GM21825 (cell line): ENCODE data around the gene LAMC2.
"Not testable (repeated sequence)": the region's sequence is repeated elsewhere in the genome, so short reads cannot be mapped to it uniquely, and the experiment has no call there.

ENCODE experiments used
- ATAC-seq: cut with Tn5 transposase; IDR thresholded peaks from one replicate; pipeline ENCODE4 v1.9.1; 2021; ENCODE audit warnings: mild to moderate bottlenecking, moderate library complexity; ENCODE audit not compliant: unreplicated experiment

The LAMC2 gene

DNA sequence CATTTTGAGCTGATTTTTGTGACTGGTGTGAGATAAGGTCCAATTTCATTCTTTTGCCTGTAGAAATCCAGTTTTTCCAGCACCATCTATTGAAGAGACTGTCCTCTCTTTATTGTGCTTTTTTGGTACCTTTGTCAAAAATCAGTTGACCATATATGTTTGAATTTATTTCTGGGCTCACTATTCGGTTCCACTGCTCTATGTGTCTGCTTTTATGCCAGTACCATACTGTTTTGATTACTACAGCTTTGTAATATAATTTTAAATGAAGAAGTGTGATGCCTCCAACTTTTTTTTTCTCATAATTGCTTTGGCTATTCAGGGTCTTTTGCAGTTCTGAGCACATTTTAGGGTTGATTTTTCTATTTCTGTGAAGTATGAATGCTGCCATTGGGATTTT is 69.0 kb downstream of the LAMC2 start:
- no peak for ATAC-seq

DNA sequence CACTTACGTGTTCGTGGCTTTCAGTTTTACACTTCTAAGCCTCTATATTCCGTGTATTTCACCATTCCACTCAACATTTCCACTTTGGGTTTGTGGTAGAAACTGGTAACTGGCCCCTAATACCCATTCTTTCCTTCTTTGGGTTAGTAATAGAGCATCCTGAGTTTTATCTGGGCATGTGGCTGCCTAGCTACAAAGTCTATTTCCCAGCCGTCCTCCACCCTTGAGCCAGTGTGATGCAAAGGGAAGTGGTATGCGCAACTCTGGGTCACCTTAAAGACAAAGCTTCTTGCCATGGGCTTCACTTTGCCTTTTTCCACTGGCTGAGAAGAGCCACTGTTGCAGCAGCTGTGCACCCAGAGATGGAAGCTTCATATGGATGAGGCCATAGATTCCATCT is 73.9 kb downstream of the LAMC2 start:
- no peak for ATAC-seq

DNA sequence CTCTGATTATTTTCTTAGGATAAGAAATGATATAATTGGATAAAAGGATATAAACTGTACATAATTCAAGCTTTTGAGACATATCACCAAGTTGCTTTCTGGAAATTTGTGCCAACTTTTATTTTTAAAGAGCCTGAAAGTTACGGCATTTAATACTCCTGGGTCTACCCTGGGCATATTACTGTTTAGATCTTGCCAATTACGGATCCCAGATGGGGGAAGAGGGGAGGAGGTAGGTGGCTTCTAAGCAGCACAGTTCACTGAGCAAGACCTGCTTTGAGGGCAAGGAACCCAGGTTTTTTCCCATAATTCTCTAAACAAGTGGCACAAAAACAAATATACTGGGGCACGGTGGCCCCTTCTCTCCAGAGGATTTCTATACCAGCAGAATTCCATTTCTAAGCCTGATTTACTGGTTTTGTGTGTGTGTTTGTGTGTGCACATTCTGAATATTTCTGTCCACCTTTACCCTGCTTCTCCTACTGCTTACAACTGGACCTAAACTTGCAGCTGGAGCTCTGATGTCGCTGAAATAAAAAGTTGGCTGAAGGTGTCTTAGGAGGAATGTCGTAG is 76.7 kb downstream of the LAMC2 start:
- no peak for ATAC-seq

DNA sequence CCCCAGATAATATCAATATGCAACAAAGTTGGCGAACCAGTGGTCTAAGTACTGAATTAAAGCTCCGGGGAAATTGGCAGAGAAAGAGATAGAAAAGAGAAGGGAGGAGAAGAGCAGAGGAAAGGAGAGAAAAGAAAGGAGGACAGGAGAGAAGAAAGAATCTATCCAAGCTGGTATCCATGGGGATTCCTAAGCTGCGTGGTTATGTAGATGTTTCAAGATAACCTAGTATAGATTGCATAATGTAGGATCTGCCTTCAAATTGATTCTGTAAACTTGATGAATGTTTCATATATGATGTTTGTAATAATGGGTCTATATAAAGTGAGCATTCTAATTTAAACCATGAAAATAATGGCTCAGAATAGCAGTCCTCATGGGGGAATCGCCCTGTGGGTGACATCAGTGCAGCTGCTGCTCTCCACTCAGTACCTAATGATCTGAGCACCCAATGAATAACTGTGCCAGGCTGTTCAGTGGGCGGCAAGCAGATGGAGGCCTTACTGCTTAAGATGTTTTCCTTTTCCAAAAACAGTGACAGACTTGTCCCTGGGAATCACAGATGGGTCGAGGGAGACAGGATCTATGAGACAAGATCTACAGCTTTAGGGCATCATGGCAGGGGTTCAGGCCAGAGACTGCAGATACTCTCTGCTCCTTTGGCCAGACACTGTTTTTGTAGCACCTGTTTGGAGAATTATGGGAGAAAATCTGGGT is 78.0 kb downstream of the LAMC2 start:
- no peak for ATAC-seq

DNA sequence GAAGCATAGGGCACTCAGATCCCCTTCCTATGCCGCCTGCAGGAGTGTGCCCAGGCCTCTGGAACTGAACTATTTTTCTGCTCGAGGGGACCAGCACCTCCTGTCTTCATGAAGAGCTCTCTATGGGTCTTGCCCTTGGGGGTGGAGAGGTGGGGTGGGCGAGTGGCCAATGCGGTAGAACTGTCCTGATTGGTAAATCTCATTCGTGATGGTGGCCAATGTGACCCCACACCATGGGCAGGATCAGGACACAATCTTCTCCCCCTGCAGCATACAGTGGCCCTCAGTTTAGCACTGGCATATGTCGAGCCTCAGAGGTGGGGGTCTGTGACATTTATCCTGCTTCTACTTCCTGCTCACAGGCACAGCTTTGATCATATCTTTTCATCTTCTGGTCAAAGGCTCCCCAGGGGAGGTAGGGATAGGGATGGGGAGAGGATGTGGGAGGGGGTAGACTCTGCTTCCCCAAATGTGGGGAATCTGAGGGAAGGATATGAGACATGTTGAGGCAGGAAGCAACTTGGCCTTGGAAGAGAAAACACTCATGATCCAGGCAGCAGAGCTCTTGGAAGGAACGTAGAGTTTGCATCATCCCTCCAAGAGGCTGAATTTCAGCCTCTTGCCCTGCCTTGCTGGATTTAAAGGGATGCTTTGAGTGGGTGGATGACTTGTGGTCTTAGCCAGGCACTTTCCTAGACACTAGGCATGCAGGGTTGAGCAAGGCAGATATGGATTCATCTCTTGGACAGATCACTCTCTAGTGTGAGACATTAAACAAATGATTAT is 81.8 kb downstream of the LAMC2 start:
- no peak for ATAC-seq

DNA sequence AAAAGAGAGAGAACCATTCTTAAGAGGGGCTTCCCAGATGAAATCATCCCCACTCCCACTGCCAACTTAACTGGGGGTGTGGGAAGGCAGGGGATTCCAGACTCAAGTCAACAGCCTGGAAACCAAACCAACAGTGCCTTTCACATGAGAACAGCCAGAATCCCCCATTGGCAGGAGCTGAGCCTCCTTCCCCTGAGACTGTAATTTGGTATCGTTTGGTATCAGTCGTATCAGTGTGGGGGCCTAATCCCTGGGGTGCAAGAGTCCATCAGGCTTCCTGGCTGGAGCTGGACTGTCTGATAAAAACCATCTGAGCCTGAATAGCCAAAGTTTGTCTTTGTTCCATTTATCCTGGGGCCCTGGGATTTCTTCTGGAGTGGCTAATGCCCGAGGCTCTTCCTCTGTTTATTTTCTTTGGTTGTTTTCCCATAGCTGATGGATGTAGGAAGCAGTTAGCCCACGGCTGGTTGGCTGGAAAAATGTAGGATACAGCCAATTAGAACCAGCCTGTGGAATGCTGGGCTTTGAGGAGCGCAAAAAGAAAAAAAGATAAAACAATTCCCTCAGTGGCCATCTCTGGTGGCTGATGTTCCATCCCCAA is 84.6 kb downstream of the LAMC2 start:
- no peak for ATAC-seq

DNA sequence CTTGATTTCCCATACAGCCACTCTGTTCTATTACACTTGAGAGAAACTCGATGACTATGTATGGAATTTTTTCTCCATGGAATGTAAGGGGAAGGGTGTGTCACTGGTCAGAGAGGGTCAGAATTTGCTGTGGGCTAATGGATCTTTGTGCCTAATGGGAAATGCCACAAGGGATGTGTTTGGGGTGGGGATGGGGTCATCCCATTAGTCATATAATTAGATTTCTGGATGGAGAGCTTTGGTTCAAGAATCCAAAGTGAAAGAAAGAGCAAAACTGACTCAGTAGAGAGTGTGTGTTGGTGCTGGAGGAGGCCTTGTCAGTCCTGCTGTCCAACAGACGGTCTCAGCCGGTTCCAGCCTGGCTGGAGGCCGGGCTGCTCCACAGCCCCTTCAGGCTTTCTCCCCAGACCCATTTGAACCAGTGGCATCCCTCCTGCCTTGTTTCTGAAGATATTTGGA is 86.4 kb downstream of the LAMC2 start:
- no peak for ATAC-seq

DNA sequence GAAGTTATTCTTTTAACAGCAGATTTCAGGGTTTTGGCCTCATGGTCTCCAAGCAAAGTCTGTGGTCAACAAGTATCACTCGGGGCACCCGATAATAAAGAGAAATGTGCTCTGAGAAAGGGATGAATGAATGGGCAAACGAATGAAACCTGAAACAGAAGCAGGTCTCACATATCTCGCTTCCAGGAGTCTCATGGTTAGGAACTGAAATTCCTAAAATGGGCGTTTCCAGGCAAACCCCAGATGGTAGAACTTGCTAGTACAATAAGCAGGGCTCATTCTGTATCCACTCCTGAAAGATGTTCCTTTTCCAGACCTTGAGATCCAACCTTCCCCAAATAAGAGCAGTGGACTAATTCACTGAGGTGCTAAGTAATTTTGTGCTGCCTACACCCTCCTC is 87.2 kb downstream of the LAMC2 start:
- no peak for ATAC-seq

DNA sequence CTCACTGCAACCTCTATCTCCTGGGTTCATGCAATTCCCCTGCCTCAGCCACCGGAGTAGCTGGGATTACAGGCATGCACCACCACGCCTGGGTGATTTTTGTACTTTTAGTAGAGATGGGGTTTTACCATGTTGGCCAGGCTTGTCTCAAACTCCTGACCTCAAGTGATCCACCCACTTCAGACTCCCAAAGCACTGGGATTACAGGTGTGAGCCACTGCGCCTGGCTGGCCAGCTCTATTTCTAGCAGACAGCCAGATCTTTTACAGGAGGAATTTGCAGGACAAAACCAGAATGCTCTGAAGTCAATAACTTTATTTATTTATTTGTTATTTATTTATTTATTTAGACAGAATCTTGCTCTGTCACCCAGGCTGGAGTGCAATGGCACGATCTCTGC is 87.9 kb downstream of the LAMC2 start:
- not testable (repeated sequence) for ATAC-seq

DNA sequence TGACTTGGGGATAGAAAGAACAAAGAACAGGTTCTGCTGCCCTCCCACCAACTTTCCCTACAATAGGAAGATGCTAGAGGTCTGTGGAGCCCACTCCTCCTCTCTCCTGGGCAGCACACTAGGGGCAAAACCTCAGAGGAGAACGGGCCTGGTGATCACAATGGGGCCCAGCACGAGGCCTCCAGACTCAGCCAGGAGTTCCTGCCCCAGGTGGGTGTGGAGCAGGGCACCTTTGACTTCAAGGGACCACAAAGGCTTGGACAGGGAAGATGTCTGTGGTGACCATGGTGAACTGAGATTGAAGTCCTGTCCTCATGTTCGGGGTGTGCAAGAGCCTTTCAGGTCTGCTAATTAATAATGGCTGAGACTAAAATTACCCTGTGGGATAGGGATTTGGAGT is 88.8 kb downstream of the LAMC2 start:
- ATAC-seq = no peak

DNA sequence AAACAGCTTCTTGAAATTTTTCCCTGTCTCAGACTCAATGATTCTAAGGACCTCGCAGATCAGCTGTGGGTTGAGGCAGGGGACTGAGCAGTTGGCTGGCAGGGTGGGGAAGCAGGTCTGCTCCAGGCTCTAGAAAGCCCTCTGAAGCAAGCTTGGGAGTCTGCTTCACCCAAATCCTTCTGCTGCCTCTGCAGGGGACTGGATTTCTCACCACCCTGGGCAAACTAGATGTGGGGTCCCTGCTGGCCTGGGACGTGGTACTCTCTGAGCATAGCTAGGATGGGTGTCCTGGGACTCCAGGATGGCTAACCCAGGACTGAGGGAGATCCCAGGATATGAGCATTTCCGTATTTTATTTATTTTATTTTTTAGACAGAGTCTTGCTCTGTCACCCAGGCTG is 89.3 kb downstream of the LAMC2 start:
- no peak for ATAC-seq

DNA sequence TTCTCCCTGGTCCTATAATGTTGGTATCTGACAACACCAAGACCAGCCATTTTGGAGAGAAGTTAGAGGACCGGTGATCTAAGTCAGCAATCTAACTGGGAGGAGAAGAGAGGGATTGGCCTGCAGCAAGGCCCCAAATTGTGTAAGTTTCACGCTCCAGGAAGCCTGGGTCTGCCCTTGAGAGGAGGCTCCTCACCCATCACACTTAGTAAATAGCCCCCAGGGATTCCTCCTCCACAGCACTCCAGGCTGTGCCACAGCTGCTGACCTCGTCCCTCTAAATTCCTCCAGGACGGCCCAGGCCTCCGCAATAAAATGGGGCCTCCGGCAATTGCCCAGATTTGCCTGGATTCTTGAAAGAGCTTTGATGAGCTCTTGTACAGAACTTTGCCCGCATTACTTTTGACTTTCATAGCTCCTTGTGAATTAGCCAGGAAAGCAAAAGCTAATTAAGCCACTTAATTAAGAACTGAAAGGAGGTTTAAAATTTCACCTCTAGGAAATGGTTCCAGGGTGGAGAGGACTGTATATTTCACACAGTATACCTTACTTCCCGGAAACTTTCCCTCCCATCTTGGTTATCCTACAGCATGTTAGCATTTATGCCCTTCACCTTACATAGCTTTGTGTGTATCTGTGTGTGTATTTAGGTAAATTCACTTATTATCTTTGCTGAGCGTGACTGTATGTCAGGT is 90.5 kb downstream of the LAMC2 start:
- no peak for ATAC-seq

DNA sequence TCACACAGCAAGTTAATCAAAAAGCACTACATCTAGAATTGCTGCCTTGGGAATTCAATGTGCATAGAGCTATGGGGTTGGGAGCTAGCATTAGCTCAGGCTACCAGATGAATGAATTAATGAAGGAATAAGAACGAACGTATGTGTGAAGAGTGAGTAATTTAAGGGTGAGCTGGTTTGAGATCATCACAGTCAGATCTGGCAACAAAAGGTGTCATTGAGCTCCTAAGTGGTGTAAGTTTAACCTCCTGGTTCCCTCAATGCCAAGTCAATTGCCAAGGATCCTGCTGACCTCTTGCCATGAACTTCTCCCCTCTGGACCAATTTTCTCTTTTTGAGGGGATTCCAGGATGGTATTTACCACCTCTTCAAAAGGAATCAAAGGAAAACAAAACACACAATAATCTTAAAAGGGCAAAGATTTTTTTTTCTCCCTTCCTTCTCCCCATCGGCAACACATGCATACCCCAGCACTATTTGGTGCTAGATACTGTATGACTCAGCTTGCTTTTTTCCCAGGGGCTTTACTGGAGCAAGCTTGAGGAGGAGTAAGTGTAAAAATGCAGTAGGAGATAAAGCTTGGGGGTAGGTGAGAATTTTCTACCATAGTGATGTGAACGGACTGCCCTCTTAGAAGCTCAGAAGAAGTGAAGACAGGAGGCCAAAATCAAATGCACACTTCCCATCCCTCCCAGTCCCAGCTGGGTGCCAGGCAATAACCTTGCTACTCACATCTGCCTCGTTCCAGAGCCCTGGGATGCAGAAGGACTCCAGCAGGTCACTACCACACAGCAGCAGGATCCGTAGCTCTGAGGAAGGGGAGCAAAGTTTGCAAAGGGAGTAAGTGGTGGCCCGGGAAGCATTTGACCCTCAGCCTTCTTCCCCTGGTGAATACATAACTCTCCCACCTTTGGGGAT is 92.0 kb downstream of the LAMC2 start:
- no peak for ATAC-seq

DNA sequence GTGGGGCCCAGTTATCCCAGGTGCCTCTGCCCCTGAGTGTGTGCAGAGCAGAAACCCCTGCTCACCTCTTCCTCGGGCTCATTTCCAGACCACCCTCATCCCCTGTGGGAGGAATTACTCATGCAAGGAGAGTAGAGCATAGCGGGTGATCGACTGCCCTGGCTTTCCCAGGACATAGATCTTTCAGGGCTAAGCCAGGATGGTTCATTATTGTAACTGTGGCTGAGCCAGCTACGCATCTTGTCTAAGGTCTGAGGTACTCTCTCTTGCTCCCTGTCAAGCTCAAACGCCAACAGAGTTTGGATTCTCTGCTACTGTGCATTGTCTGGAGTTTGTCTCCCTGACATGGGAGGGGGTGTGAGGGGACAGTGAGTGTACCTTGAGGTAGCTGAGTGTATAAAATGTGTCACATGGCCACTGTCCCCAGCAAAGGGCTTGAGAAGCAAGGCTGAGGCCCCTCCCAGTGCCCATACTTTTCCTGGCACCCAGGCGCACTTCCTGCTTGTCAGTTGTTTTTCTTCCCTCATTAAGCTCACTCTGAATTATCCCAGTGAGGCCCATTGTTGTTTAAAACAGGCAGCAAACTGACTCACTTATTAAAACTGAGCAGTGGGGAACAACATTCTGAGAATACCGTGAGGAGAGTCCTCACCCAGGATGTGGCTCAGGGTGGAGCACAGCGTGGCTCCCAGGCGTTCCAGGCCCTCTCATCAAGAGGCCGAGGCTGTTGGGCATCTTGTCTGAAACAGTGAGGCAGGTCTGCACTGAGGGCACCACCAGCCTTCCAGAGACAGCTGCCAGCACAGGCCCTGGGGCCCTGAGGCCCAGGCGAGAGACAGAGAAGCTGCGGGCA is 92.9 kb downstream of the LAMC2 start:
- ATAC-seq = no peak

DNA sequence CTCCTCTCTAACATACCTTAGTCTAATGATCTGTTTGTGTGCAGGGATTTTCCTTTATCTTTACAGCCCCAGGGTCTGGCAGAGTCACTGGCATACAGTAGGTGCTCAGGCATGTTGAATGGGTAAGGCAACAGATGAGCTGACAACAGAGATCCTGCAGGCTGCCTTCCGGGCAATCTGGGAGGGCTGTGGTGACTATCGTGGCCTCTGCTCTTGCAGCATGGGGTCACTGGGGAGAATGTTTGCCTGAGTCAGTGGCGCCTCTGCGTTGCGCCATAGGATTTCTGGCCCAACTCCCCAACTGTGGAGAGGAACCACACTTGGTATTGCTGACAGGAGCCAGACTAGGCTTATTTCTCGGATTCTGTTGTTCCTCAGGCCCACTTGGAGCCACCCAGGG is 93.8 kb downstream of the LAMC2 start:
- ATAC-seq = no peak

DNA sequence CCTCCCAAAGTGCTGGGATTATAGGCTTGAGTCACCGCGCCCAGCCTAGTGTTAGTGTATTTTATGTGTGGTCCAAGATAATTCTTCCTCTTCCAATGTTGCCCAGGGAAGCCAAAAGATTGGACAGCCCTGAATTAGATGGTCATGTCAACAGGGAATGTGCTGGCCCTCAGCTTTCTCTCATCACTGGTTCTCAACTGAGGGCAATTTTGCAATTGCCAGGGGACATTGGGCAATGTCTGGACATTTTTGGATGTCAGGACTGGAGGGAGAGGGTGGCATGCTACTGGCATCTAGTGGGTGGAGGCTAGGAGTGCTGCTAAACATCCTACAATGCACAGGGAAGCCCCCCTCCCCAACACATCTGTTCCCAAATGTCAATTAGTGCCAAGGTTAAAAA is 95.0 kb downstream of the LAMC2 start:
- ATAC-seq = no peak

DNA sequence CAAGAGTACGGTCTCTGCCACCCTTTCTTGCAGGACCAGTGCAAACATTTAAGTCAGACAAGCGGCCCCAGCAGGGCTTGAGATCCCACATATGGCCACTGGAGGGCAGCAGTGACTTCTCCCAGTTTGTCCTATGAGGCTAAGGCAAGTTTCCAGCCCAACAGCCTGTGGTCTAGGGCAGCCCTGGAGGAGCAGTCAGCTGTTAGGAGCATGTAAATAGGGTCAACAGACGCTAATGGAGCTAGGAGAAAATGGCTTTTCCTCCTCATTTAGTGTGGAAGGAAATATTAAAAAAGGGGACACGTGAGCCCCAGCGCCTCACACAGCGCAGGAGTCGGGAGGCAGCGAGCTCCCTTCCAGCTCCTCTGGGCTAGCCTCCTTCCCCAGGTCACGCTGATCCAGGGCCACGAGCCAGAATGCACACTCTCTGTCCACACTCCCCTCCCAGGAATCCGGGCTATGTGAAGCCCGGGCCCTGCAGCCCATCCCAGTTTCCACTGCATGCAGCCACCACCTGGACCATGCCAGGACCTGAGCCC is 95.6 kb downstream of the LAMC2 start:
- ATAC-seq = peak; percentile 80

DNA sequence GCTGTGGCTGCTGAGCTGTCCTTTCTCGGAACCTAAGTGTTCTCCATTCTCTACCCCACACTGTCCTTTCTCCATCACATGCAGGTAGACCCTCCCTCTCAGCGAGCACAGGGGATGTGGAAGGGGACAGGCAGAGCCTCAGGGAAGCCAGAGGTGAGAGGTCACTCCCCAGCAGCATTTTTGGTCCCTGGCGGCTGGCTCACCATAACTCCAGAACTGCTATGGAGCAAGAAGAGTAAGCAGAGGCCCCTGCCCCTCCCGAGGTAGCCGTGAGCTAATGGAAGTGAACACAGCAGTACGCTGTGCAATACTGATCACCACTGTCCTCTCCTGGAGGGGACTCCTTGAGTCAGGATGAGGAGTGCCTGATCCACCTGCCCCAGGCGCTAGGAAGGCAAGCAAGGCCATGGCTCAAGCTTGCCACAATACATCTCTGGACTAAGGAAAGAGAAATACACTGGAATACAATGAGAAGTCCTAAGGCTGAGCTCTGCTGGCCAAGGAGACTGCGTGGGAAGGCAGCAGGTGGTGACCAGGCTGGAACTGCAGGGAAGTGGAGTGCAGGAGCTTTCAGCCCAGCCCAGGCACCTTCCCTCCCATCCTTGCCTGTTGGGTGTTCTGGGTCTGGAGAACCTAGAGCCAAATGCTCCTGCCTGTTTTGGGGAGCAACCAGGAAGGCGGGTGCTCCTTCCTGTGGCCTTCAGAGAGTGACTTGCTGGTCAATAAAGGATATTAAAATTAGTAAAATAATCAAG is 96.2 kb downstream of the LAMC2 start:
- no peak for ATAC-seq
